Measurements from ENCODE around the gene LMOD1.
"Not testable (repeated sequence)": the region's sequence is repeated elsewhere in the genome, so short reads cannot be mapped to it uniquely, and the experiment has no call there.

The LMOD1 gene

DNA sequence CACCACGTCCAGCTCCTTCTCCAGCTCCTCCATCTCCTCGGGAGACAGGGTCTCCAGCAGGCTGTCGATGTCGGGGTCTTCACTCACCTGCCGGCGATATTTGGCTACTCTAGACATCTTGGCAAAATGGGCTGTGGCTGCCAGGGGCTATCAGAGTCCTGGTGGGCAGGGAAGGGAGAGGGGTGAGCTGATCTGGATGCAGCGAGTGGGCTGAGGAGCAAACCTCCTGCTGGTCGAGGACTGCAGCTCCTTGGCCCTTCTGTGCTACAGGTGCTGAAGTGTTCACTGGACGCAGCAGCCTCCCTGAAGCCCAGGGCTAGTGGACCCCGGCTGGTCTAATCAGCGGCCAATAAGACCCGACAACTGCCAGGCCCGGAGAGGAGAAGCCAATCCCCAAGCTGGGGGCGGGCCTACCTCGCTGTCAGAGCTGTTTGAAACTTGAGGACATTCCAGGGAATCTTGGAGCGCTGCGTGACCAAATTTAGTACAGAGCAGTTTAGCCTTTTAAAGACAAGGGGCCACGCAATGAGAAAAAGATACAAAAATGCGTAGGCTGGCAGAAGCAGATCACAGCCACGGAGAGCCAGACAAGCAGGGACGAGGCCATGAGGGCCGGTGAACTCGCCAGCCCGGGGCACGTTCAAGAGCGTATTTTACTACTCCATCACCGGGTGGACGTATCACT lies at the start of gene LMOD1:
LMOD1 (minus strand) TSS at position 325 of the 685 bp plus-strand sequence; CDS start at position 117, 208 bp downstream.
- no peak for DNase-seq

DNA sequence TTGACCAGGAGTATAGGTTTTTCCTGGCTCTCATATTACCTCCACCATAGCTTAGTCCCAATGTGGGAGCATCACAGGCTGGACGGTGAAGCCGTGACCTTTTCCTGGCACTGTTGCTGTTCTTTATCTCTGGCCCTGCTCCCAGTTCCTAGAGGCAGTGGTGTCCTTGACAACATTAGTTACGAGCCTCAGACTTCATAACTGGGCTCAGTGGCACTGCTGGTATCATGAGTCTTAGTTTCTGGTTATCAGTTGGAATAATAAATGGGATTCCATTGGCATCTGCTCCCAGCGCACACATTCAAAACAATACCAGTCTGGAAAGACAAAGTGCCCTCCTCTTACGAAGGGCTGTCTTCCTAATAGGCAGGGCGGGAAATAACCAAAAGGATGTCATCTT lies 44.1 kb upstream of the LMOD1 start:
- no peak for DNase-seq

DNA sequence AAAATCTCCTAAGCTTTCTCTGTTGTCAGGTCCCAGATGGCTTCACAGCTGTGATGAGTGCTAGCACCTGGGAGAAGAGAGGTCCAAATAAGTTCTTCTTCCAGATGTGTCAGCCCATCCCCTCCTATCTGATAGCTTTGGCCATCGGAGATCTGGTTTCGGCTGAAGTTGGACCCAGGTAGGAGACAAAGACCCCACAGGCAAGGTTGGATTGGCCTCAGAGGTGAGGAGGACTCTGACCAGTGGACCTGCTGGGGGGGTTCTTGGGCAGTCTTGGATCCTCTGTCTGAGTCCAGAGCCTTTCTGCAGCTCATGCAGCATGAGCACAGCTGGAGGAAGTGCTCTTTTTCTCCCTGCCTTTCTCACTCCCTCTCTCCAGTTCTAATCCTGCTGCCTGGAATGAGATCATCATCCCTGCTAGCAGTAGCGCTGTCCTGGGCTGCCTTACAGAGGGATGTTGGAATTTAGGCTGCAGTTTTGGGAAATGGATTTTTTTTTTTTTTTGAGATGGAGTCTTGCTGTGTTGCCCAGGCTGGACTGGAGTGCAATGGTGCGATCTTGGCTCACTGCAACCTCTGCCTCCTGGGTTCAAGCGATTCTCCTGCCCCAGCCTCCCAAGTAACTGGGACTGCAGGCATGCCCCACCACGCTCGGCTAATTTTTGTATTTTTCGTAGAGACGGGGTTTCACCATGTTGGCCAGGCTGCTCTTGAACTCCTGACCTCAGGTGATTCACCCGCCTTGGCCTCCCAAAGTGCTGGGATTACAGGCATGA lies 43.2 kb upstream of the LMOD1 start:
- no peak for DNase-seq

DNA sequence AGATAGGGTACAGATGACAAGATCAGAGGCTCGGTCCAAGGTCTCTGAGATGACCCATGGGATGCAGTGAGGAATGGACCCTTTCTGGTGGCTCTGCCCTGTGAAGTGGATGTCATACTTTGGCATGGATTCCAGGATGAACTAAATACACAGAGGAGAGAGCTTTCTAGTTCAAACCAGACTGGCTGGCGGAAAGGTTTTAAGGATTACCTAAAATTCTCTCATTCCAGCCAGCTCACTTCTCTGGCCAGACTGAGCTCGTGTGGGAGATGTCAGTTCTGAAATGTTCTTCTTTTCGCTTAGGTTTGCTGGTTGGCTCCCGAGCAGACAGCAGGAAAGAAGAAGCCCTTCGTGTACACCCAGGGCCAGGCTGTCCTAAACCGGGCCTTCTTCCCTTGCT lies 42.3 kb upstream of the LMOD1 start:
- no peak for DNase-seq

DNA sequence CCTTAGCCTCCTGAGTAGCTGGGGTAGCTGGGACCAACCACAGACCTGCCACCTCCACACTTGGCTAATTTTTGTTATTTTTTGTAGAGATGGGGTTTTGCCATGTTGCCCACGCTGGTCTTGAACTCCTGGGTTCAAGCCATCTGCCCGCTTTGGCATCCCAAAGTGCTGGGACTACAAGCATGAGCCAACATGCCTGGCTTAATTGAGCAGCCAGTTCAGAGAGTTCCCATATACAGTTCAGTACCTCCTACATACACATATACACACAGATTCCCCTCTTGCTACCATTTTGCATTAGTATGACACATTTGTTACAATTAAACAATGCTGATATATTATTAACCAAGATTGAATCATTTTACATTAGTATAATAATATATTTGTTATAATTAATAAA lies 39.0 kb upstream of the LMOD1 start:
- no peak for DNase-seq

DNA sequence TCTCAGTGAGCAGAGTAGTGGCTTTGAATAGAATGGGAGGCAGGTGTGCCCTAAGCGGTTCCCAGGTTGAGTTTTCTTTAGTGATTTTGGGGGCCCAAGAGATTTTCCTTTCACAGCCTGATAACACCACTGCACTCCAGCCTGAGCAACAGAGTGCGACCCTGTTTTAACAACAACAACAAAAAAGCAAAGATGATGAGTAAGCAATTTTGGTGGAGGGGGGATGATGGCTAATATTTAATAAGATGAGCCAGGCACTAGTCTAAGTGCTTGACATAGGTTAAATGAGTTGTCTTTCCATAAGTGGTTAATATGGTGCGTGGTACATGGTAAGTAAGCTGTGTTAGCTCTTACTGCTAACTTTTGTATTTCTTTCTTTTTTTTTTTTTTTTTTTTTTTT lies 38.1 kb upstream of the LMOD1 start:
- DNase-seq: no peak

DNA sequence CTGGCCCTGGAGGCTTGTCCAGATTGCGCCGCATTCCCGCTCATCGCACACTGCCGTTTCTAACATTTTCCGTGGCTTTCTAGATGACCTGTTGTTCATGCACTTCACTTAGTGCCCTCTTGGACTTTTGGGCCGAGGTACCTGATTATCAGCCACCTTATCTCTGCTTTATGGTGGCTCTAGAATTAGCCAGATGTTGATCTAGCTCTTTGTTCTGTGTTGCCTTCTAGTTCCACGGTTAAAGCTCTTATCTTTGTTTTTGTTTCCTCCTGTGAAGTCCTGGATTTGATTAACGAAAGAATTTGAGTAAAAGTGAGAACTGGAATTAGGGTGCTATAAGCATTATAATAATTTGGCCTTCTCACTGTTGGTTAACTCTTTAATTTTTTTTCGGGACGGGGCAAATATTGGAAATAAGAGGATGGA lies 37.0 kb upstream of the LMOD1 start:
- DNase-seq: no peak

DNA sequence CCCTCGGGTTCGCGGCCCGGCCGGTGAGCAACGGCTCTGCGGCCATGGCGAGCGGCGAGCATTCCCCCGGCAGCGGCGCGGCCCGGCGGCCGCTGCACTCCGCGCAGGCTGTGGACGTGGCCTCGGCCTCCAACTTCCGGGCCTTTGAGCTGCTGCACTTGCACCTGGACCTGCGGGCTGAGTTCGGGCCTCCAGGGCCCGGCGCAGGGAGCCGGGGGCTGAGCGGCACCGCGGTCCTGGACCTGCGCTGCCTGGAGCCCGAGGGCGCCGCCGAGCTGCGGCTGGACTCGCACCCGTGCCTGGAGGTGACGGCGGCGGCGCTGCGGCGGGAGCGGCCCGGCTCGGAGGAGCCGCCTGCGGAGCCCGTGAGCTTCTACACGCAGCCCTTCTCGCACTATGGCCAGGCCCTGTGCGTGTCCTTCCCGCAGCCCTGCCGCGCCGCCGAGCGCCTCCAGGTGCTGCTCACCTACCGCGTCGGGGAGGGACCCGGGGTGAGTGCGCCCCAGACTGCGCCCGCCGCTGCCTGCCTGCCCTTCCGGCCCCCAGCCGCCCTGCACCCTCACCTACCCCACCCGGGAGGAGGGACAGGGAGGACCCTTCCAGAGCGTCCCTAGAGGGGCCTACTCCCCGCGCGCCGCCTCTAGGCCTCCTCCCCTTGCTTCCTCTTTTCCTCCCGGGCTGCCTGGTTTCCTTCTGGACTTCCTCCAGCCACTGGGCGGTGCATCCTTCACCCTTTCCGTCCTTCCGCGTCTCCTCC lies 36.5 kb upstream of the LMOD1 start, which contains the start of gene RNPEP:
RNPEP (plus strand) TSS at position 26 of the 757 bp plus-strand sequence; CDS start at position 45, 19 bp downstream.
- DNase-seq: peak; percentile 62

DNA sequence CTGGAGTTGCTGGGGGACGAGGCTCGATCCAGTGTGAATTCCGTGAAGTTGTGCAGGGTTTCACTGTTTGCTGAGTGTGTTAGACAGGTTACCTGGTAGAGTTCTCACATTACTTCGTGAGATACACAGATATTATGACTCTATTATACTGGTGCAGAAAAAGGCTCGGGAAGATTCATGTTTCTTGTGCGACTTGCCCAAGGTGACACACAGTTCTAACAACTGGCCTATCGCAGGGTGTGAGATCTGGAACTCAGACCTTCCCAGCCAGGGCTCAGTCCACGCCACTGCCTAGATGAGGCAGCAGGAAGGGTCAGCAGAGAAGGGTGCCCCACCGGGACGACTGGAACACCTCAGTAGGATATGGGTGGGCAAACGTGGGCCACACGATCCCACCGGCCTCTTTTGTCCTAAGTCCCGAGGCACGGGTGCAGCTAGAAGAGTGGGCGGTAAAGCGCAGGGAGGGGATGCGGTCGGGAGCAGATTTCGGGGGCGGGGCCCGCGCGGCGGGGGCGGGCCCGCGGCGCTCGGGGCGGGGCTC lies 35.8 kb upstream of the LMOD1 start:
- DNase-seq: peak; percentile 62

DNA sequence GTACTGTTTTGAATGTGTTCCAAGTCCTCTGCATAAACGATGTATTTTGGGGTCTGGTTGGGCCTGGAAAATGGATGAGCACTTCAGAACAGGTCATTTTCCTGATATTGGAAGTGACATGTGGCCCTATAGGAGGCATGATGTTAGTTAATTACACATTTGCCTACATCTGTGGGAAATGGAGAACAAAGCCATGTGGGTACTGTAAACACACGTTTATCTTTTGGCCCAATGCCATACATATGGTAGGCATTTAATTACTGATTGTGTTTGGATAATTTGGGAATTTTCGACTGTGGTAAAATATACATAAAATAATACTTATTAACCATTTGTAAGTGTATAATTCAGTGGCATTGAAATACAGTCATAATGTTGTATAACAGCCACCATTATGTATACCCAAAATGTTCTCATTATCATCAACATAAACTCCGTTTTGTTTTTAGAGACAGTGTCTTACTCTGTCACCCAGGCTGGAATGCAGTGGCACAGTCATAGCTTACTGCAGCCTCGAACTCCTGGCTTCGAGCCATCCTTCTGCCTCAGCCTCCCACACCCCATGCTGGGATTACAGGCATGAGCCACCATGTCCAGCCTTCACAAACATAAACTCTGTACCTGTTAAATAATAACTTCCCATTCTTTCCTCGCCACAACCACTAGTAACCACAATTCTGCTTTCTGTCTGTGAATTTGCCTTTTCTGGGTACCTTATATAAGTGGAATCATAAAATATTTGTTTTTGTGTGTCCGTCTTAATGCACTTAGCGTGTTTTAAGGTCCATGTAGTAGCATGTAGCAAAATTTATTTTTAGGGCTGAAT lies 24.2 kb upstream of the LMOD1 start:
- no peak for DNase-seq

DNA sequence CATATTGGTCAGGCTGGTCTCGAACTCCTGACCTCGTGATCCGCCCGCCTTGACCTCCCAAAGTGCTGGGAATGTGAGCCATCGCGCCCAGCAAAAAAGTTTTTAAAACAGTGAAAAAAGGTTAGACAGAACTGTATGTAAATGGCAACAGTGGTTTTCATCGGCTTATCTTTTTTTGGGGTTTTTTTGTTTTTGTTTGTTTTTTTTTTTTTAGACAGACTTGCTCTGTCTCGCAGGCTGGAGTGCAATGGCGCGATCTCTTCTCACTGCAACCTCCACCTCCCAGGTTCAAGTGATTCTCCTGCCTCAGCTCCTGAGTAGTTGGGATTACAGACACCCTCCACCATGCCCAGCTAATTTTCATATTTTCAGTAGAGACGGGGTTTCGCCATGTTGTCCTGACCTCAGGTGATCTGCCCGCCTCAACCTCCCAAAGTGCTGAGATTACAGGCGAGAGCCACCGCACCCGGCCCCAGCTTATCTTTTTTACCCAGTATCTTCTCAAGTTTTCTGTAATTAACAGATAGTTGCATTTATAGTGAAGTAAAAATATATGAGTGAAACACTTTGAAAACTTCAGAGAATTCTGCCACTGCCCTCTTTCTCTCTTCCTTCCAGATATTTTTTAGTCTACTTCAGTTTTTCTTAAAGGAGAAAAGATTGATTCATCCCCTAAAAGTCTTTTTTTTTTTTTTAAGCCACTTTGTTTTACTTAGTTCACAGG lies 22.0 kb upstream of the LMOD1 start:
- no peak for DNase-seq

DNA sequence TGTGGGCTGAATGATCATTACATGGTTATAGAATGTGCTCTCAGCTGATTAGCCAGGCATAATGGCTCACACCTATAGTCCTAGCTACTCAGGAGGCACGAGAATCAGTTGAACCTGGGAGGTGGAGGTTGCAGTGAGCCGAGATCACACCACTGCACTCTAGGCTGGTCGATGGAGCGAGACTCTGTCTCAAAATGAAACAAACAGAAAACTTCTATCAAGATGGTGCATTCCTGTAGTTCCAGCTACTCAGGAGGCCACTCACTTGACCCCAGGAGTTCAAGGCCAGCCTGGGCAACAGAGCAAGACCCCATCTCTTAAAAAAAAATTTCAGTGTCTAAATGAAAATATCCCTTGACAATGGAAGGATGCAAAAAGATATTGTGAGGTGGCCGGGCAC lies 19.8 kb upstream of the LMOD1 start:
- DNase-seq: no peak

DNA sequence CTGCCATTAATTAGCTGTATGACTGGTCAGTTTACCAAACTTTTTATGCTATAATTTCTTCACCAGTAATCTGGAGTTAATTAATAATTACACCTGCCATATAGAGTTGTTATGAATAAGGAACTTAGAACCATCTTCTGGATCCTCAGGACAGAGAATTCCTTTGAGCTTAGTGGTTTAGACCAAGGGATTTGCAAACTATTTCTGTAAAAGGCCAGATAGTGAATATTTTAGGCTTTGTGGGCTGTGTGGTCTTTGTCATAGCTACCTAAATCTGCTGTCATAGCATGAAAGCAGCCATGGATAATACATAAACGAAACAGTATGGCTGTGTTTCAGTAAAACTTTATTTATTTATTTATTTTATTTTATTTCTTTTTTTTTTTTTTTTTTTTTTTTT lies 17.9 kb upstream of the LMOD1 start:
- DNase-seq: no peak

DNA sequence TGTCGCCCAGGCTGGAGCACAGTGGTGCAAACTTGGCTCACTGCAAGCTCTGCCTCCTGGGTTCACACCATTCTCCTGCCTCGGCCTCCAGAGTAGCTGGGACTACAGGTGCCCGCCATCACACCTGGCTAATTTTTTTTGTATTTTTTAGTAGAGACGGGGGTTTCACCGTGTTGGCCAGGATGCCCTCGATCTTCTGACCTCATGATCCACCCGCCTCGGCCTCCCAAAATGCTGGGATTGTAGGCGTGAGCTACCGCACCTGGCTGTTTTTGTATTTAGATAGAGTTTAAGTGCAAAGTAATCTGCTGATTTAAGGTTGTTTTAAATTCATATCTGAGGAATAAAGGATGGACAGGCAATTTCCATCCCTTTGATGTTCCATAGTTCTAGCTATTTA lies 16.0 kb upstream of the LMOD1 start:
- DNase-seq: not testable (repeated sequence)

DNA sequence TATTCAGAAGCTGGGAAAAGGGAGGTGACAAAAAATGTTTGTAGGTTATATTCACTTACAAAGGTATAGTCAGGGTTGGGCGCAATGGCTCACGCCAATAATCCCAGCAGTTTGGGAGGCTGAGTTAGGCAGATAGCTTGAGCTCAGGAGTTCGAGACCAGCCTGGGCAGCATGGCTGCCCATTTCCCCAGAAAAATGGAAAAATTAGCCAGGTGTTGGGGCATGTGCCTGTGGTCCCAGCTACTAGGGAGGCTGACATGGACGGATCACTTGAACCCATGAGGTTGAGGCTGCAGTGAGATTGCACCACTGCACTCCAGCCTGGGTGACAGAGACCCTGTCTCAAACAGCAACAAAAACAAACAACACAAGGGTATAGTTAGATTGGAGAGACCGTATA lies 12.0 kb upstream of the LMOD1 start:
- no peak for DNase-seq

DNA sequence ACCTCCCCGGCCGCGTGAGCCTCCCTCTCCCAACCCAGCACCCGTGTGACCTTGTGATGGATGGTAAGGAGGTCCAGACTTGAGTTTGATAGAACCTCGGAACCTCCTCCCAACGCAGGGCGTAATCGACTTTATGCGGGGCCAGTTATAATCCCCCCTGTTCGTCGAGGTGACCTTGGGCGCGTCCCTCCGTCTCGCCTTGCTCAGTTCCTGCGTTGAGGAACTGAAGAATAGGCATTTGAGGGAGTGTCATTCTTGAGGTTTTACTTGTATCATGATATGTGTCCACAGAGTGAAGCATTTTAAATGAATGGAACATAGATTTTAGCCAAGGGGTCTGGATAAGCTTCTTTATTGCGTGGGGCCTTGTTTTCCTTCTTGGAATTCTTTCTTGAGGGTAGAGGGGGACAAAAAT lies 9.4 kb upstream of the LMOD1 start:
- DNase-seq: peak; percentile 53

DNA sequence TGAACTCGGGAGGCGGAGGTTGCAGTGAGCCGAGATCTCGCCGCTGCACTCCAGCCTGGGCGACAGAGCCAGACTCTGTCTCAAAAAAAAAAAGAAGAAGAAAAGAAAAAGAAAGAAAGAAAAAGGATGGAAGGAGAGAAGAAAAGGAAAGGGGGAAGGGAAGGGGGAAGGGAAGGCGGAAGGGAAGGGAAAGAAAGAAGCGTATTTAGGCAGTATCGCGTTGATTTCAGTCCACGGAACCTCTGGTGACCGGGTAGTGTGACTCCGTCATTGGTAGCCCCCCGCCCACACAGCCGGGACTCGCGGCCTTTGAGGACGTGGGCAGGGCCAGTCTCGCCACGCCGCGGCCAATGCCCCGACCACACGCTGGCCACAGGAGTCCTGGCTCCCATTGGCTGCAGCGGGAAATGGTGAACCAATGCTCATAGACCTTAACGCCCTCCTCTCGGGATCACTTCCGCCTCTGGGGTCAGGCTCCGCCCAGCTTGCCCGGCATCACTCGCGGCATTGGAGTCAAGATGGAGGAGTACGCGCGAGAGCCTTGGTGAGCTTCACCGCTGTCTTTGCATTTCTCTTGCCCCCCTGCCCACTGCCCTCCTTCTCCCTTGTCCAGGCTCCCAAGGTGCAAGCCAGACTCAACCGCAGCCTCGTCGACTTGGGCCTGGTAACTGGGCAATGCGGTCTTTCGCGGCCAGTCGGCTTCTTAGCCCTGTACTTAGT lies 8.8 kb upstream of the LMOD1 start, which contains the start of gene TIMM17A:
TIMM17A (plus strand) TSS at position 495 of the 720 bp plus-strand sequence; CDS start at position 519, 24 bp downstream.
- peak; percentile 90 for DNase-seq

DNA sequence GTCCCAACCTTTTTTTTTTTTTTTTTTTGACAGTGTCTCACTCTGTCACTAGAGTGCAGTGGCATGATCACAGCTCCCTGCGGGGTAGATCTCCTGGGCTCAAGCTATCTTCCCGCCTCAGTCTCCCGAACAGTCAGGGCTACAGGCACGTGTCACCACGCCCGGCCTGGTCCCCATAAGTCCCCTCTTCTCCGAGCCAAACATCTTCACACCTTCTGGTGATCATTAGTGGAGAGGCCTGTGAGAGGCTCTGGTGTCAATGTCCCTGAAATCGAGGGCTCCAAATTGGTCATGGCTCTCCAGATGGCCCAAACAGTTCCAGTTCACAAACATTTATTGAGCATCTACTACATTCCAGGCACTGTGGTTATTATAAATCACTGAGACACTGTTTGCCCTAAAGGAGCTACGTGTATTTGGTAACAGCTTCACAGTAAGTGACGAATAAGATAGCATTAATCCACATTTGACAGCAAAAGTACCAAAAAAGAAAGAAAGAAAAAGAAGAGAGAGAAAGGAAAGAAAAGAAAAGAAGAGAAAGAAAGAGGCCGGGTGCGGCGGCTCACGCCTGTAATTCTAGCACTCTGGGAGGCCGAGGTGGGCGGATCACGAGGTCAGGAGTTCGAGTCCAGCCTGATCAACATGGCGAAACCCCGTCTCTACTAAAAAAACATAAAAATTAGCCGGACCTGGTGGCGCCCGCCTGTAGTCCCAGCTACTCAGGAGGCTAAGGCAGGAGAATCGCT lies 8.1 kb upstream of the LMOD1 start:
- no peak for DNase-seq

DNA sequence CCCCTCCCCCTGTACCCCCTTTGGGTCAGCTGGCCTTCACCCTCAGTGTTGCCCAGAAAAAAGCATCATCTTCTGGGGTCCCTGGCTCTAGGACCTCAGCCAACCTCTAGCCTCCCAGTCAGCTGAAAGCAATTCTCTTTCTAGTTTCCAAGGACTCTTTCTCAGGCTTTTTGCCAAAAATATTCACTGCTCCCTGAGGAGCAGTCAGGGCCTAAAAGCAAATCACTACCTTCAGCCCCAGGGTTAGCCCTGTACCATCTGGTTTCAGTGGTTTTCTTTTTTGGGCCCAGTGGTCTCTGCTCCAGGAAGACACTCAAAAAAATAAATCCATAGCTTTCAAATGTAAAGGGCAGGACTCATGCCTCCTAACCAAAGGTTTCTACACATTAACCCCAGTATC lies 3.1 kb upstream of the LMOD1 start:
- no peak for DNase-seq

DNA sequence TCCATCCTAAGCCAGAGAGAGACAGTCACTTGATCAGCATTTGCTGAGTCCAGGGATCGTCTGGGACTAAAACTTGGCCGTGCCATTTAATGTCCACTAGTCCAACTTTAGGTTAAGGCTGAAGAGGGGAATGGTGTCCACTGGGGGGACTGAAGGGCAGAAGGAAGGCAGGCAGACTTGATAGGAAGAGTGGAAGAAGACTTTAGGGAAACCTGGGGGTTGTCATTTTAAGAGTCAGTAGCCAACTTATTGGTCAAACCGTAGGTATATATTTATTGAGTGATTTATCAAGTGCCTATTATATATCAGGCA lies 1.3 kb upstream of the LMOD1 start:
- no peak for DNase-seq

Measured in KG1 (cell line).